GM12891 (cell line): ENCODE data around the gene RIMBP2.

Experiments
- DNase-seq: peaks from one replicate; pipeline ENCODE4 v3.0.0; 2011; ENCODE audit warnings: low spot score; ENCODE audit not compliant: insufficient read length
- FAIRE-seq: peaks from 2 replicates; lab custom pipeline; 2011; peaks lifted over from hg19 to GRCh38; lab: Jason Lieb, UNC
- PAX5 ChIP-seq: IDR thresholded peaks from 2 replicates; pipeline ENCODE4 v1.6.1; 2011; ENCODE audit warnings: low read length, moderate library complexity, mild to moderate bottlenecking; ENCODE audit not compliant: insufficient read depth, severe bottlenecking
- POLR2A ChIP-seq: IDR thresholded peaks from 2 replicates; pipeline ENCODE4 v1.6.1; 2011; ENCODE audit warnings: low read depth, low read length, control low read depth
- POLR2AphosphoS5 ChIP-seq: IDR thresholded peaks from 2 replicates; pipeline ENCODE4 v1.6.1; 2011; ENCODE audit warnings: low read depth, low read length, control low read depth
- POU2F2 ChIP-seq: IDR thresholded peaks from 2 replicates; pipeline ENCODE4 v1.6.1; 2011; ENCODE audit warnings: low read depth, mild to moderate bottlenecking, control low read depth, low read length, moderate library complexity
- SPI1 ChIP-seq: IDR thresholded peaks from 2 replicates; pipeline ENCODE4 v1.6.1; 2011; ENCODE audit warnings: low read depth, low read length, control low read depth
- TAF1 ChIP-seq: IDR thresholded peaks from 2 replicates; pipeline ENCODE4 v1.6.1; 2011; ENCODE audit warnings: low read depth, low read length, control low read depth

The RIMBP2 gene

DNA sequence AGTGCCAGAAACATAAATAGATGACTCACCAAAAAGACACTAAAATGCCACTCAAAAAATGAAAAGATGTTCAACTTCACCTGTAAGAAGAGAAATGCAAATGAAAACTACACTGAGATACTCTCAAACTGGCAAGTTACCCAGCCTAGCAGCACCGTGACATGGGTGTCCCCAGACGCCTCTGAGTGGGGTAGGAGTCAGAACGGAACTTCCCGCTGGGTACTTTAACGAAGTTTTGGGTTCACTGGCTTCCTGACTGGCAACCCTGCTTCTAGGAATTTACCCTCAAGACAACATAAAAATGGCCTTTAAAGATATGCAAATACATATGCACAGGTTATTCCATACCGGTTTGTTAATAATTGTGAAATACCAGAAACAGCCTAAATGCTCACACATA, 52.6 kb downstream of the RIMBP2 start:
- FAIRE-seq (no peak), DNase-seq (no peak)
- TF ChIP-seq SPI1: no peak
- no peak for TF ChIP-seq POU2F2
- TF ChIP-seq PAX5: no peak
- no peak for TF ChIP-seq TAF1
- TF ChIP-seq POLR2AphosphoS5: no peak
- TF ChIP-seq POLR2A: no peak

DNA sequence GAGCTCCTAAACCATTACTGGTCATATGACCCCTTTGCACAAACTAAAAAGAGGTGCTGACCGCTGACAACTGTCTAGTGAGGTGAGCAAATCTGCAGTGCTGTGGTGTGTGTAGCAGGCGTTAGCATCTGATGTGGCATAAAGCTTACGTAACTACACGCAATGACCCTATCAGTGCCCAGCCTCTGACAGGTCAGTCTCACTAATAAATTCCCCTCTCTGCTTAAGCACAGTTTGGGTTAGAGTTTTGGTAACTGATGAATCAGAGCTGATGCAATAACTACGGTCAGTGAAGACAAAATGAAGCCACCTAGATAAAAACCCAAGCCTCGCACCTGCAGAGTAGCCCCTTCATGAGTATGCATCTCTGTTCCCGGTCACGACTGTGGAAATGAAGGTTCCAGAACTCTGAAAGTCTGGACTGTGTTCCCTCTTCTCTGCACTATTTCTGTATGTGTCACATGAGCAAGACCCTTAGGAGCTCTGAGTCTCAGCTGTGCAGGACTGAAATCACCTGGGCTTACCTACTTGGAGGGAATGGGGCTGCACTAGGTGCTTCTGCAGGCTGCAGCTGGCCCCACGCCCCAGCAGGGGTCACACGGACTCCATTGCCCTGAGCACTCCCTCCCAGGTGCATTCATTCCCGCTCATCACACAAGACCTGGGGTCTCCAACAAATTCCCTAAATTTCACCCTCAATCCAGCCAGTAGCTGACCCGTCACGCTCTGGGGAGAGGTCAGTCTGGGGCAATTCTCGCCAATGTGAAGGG, 54.4 kb downstream of the RIMBP2 start:
- TF ChIP-seq POLR2A: no peak
- no peak for TF ChIP-seq SPI1
- no peak for TF ChIP-seq POLR2AphosphoS5
- no peak for TF ChIP-seq TAF1
- TF ChIP-seq PAX5: no peak
- no peak for DNase-seq
- no peak for FAIRE-seq

DNA sequence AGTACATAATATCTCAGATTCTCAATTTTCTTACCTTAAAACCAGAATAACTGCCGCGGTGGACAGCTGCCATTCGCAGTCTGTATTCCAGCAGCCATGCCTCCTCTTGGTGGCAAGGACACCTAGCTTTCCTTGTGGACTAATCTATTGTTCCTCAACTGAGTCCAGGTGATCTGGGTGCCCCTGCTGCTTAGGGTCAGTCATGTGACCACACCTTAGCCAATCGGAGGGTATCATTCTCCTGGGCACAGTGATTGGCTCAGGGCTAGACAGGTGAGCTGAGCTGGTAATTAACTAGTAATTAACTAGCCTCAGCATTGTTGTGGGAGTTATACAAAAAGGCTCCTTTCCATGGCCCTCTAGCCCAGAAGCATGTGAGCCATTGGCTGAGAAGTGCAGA, 55.0 kb downstream of the RIMBP2 start:
- no peak for TF ChIP-seq SPI1
- no peak for TF ChIP-seq POLR2A
- TF ChIP-seq TAF1: no peak
- TF ChIP-seq POLR2AphosphoS5: no peak
- TF ChIP-seq PAX5: no peak
- no peak for TF ChIP-seq POU2F2
- no peak for DNase-seq
- no peak for FAIRE-seq

DNA sequence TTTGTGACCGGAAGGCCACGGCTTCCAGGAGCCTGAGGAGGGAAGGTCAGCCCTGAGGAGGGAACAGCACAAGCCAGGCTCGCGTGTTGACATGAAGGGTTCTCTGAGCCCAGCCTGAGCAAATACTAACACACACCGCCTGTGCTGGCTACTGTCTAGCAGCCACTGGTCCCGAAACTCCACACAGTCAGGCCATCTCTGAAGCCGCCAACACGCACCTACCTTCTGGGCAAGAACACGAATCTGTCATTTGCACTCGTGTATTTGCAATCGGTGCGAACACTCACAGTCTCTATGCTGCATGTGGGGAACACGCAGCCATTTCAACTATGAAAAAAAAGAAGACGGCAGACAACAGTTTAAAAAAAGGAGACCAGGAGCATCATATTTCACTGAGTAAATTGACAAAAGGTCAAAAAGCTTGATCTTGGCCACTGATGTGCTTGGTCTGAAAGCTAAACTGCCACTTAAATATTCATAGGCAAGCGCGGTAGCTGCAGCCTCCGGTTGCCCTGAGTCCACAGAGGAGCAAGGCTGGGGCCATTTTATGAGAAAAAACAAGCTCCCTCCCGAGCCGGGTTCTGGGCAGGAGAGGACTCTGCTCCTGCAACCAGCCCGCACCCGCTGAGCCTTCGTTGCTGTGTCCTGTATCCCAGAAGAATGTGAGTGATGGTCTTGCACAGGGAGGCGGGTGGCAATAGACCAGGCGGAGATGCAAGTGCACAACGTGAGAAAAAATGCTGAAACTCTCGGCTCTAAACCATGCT, 57.8 kb downstream of the RIMBP2 start:
- TF ChIP-seq TAF1: no peak
- DNase-seq: no peak
- no peak for FAIRE-seq

DNA sequence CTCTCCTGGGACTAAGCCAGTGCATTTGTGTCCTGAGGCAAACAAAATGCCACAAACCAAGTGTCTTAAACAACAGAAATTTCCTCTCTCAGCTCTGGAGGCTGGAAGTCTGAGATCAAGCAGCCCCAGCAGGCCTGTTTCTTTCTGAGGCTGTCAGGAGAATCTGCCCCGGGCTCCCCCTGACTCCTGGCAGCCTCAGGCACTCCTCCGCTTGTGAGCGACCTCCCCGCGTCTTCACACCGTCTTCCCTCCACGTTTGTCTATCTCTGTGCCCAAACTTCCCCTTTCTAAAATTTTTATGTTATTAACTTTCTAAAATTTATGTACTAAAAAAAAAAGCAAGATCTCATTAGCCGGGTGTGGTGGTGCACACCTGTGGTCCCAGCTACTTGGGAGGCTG, 59.7 kb downstream of the RIMBP2 start:
- no peak for FAIRE-seq
- TF ChIP-seq TAF1 (no peak), POU2F2 (no peak), POLR2AphosphoS5 (no peak), POLR2A (no peak), SPI1 (no peak), PAX5 (no peak)

DNA sequence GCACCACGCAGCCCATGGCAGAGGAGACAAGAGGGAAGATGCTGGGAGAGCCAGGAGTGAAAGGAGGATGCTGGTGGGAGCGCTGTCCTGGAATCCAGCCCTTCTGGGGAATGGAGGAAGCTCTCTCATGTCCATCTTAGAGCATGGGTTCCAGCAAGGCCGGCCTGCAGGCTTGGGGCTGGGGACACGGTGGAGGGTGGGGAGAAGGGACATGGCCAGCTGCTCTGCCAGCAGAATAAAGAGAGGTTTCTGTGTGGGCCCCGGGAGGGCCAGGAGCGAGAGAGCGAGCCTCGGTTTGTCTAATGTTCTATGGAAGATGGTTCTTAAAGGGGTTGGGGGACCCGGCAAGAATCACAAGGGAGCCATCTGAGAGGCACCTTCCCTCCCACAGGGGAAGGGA, 60.2 kb downstream of the RIMBP2 start:
- DNase-seq: no peak
- TF ChIP-seq TAF1: no peak
- no peak for TF ChIP-seq SPI1
- no peak for TF ChIP-seq PAX5
- no peak for TF ChIP-seq POLR2A
- TF ChIP-seq POU2F2: no peak
- TF ChIP-seq POLR2AphosphoS5: no peak
- FAIRE-seq: no peak

More for the DNA sequence above, 59.7 kb downstream of the RIMBP2 start:
- no peak for DNase-seq

DNA sequence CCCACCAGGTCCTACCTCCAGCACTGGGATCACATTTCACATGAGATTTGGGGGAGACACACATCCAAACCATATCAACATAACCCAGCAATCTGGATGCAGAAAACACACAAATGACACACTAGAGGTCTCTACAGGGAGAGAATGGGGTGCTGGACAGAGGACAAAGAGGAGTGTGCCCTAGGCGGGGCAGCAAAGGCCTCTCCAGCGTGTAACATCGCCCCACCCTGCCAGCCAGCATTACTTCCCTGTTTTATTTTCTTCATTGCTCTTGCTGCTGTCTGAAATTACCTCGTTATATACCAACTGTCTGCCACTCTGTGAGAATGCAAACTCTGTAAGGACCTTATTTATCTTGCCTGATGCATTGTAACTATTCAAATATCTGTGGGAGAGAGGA, 61.1 kb downstream of the RIMBP2 start:
- DNase-seq: no peak
- no peak for TF ChIP-seq SPI1
- no peak for TF ChIP-seq PAX5
- TF ChIP-seq POU2F2: no peak
- TF ChIP-seq TAF1: no peak
- no peak for TF ChIP-seq POLR2AphosphoS5
- no peak for TF ChIP-seq POLR2A
- no peak for FAIRE-seq

DNA sequence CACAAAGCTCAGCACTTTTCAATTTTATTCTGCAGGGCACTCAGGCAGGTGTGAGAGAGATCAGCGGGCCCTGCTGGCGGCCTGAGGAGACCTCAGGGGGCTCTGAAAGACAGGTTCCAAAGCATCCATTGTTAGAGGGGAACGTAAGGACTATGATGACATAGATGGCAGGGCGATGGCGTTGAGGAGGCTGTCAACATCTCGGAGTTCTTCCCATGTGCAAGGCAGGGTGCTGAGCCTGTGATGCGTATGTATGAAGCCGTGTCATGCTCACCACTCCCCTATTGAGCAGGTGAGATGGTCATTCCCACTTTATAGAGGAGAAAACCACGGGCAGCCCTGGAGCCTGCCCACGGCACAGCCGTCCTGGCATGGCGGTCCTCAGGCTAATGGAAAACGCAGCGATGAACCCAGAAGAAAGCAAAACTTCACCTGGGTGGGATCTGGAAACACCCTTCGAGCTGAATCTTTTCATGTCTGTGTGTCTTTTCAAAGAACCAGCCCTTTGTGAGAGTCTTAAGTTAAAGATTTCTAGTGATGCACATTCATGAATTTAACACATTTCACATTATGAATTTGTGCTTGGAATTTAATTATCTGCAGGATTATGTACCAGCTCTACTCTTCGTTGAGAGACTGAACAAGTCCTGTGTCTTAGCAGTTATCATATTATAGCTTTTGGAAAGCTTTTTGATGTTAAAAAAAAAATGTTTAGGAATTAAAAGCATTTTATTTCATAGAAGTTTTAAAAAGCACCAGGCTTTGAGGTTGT, 64.7 kb downstream of the RIMBP2 start:
- DNase-seq: no peak
- TF ChIP-seq POU2F2 (no peak), POLR2AphosphoS5 (no peak), TAF1 (no peak), PAX5 (no peak), SPI1 (no peak), POLR2A (no peak)
- no peak for FAIRE-seq

DNA sequence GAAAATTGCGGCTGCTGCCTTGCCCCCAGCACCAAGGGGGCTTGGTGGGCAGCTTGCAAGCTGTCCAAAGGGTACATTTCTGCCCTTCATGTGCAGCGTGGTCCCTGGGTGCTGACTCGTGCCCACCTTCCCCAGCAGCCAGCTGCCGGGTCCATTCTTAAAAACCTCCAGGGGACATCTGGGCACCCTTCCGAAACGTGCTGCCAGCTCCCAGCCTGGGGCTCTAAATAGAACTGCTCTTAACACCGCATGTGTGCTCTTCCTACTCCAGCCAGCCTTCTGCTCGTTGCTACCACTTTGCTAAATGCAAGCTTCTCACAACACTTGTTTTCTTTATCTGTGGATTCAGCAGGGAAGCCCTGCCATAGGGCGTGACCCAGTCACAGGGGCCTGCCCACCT, 66.0 kb downstream of the RIMBP2 start:
- FAIRE-seq: no peak
- TF ChIP-seq POU2F2 (no peak), POLR2AphosphoS5 (no peak), POLR2A (no peak), TAF1 (no peak), SPI1 (no peak), PAX5 (no peak)

More for the DNA sequence above, 66.0 kb downstream of the RIMBP2 start:
- DNase-seq: no peak
